ENCODE results near the gene HSD17B4. TPM values are rescaled to one million over a fixed set of nuclear protein-coding genes. Genes with fewer than 3 reads are reported as not detected.

Gene HSD17B4
- total RNA-seq, 2 donors from 2014 or later = 122 to 170 TPM

DNA sequence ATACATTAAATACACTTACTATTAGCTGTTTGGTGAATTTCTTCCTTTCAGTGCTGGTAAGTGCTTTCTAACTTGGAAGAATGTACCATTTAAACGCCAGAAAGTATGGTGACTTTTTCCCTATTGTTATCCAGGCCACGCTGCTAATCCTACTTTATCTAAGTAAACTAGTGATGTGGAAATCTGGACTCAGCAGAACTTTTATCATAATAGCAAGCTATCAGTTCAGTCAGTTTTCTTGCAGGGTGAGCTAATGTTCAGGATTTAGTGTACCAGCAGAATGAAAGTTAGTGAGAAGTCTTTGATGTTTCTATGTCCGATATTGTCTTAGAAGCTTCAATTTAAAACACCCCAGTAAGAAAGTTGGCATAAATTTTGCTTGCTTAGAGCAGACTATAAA lies 72.2 kb downstream of the HSD17B4 start:
- no peaks in the 10 kb centered on the region for H3K9me3 ChIP-seq
- H3K4me1 ChIP-seq = peaks cover 0 to 6% of the 10 kb centered on the region in 2 donors
- DNase-seq (ENCODE audit: low spot score) = no peak
- H3K4me3 ChIP-seq = no peak overlapping the region
- H3K27ac ChIP-seq = no peak overlapping the region
- TF ChIP-seq, protein P1, sequence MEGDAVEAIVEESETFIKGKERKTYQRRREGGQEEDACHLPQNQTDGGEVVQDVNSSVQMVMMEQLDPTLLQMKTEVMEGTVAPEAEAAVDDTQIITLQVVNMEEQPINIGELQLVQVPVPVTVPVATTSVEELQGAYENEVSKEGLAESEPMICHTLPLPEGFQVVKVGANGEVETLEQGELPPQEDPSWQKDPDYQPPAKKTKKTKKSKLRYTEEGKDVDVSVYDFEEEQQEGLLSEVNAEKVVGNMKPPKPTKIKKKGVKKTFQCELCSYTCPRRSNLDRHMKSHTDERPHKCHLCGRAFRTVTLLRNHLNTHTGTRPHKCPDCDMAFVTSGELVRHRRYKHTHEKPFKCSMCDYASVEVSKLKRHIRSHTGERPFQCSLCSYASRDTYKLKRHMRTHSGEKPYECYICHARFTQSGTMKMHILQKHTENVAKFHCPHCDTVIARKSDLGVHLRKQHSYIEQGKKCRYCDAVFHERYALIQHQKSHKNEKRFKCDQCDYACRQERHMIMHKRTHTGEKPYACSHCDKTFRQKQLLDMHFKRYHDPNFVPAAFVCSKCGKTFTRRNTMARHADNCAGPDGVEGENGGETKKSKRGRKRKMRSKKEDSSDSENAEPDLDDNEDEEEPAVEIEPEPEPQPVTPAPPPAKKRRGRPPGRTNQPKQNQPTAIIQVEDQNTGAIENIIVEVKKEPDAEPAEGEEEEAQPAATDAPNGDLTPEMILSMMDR (IDR thresholded peaks at IDR 0.05) = no peak
- peaks cover 27% of the 10 kb centered on the region for H3K36me3 ChIP-seq
- no peaks in the 10 kb centered on the region for H3K27me3 ChIP-seq

GRCh38 chr5:119527351-119527750 lies 75.1 kb downstream of the HSD17B4 start:
- H3K9me3 ChIP-seq = no peaks in the 10 kb centered on the region
- DNase-seq (ENCODE audit: low spot score) = no peak
- no peaks in the 10 kb centered on the region for H3K27me3 ChIP-seq
- TF ChIP-seq, protein P1 (IDR thresholded peaks at IDR 0.05) = no peak
- H3K36me3 ChIP-seq = peaks cover 43% of the 10 kb centered on the region
- no peak overlapping the region for H3K4me3 ChIP-seq
- peaks cover 0 to 6% of the 10 kb centered on the region in 2 donors for H3K4me1 ChIP-seq
- H3K27ac ChIP-seq = no peak overlapping the region

DNA sequence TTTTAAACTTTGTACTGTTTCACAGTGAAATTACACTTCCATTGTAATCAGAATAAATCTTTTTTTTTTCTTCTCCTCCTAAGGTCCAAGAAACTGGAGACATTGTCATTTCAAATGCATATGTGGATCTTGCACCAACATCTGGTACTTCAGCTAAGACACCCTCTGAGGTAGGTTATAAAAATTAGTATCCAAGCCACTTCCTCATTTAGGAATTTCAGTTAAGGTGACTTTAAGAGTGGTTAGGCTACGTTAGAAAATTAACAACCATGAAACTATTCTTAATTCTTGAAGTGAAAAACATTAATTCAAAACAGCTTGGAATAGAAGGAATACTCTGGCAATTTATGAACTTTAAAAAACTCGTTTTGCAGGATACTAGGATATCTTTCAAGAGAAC lies 77.5 kb downstream of the HSD17B4 start:
- no peak for DNase-seq (ENCODE audit: low spot score)
- TF ChIP-seq, protein P1 (IDR thresholded peaks at IDR 0.05) = no peak
- Histone ChIP-seq H3K9me3 (no peaks in the 10 kb centered on the region), H3K4me3 (no peak overlapping the region), H3K27me3 (no peaks in the 10 kb centered on the region), H3K36me3 (peaks cover 46% of the 10 kb centered on the region), H3K4me1 (peaks cover 0 to 6% of the 10 kb centered on the region in 2 donors), H3K27ac (no peak overlapping the region)

DNA sequence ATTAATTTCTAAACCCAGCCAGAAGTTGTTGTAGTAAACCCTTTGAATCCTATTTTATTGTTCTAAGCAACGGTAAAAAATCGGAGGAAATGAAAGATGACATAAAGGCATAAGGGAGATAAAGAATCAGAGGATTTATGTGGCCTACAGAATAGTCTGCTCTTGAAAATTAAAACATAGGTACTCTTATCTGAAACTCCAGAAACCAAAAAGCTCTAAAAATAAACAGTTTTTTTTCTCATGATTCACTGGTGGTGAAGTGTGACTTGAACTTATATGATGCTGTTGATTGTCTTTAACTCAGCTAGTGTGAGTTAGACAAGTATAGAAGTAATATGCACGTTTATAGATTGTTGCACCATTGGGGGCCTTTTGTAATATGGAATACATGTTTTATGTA lies 80.3 kb downstream of the HSD17B4 start:
- Histone ChIP-seq H3K4me1 (no peaks in the 10 kb centered on the region), H3K27me3 (no peaks in the 10 kb centered on the region), H3K36me3 (peaks cover 33% of the 10 kb centered on the region), H3K4me3 (no peak overlapping the region), H3K9me3 (no peaks in the 10 kb centered on the region), H3K27ac (no peak overlapping the region)
- DNase-seq (ENCODE audit: low spot score) = no peak
- TF ChIP-seq, protein P1 (IDR thresholded peaks at IDR 0.05) = no peak

GRCh38 chr5:119537704-119538103 lies 85.4 kb downstream of the HSD17B4 start:
- TF ChIP-seq, protein P1 (IDR thresholded peaks at IDR 0.05) = no peak
- Histone ChIP-seq H3K4me1 (no peaks in the 10 kb centered on the region), H3K27ac (no peak overlapping the region), H3K27me3 (no peaks in the 10 kb centered on the region), H3K9me3 (no peaks in the 10 kb centered on the region), H3K4me3 (no peak overlapping the region), H3K36me3 (peaks cover 22% of the 10 kb centered on the region)
- DNase-seq (ENCODE audit: low spot score) = no peak

DNA sequence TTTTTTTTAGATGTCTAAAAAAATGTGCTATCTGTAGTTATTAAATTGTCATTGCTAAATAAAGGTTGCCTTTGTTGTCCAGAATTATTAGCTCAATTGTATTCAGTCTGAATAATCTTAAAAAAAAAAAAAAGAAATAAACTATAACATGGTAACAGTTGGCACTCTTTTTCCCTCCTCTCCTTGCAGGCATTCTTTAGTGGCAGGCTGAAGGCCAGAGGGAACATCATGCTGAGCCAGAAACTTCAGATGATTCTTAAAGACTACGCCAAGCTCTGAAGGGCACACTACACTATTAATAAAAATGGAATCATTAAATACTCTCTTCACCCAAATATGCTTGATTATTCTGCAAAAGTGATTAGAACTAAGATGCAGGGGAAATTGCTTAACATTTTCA lies 89.4 kb downstream of the HSD17B4 start:
- no peak for DNase-seq (ENCODE audit: low spot score)
- Histone ChIP-seq H3K4me3 (no peak overlapping the region), H3K9me3 (no peaks in the 10 kb centered on the region), H3K27me3 (no peaks in the 10 kb centered on the region), H3K4me1 (no peaks in the 10 kb centered on the region), H3K27ac (no peak overlapping the region), H3K36me3 (peaks cover 22% of the 10 kb centered on the region)
- TF ChIP-seq, protein P1 (IDR thresholded peaks at IDR 0.05) = no peak
